ENCODE measurements around the gene SNRPE.

SNRPE gene

GRCh38 chr1:203861379-203862184, at the start of gene SNRPE:
Gene SNRPE, plus strand, starts transcription at chr1:203861599. Its CDS starts 61 bp downstream, at chr1:203861660.
- peak within 1 kb of the TSS; percentile 88 for H3K4me3 ChIP-seq (ENCODE audit: control insufficient read depth, low read depth, low read length)
- DNase-seq (ENCODE audit: low read depth) = peak; percentile 98
- TF ChIP-seq CTCF (conservative IDR thresholded peaks at IDR 0.05; ENCODE audit: control insufficient read depth, insufficient read depth, low read depth, low read length) = peak; percentile 89

- no peak overlapping the region for H3K4me3 ChIP-seq (ENCODE audit: control insufficient read depth, low read depth, low read length)
- no peak for TF ChIP-seq CTCF (conservative IDR thresholded peaks at IDR 0.05; ENCODE audit: control insufficient read depth, insufficient read depth, low read depth, low read length)
- no peak for DNase-seq (ENCODE audit: low read depth)
These were observed 47.6 kb upstream of the SNRPE start for GRCh38 chr1:203813581-203814341.

- TF ChIP-seq CTCF (conservative IDR thresholded peaks at IDR 0.05; ENCODE audit: control insufficient read depth, insufficient read depth, low read depth, low read length) = no peak
These were observed 43.0 kb upstream of the SNRPE start for GRCh38 chr1:203818399-203818798.

GRCh38 chr1:203823306-203823705, 38.1 kb upstream of the SNRPE start:
- peak; percentile 33 for DNase-seq (ENCODE audit: low read depth)
- H3K4me3 ChIP-seq (ENCODE audit: control insufficient read depth, low read depth, low read length) = no peak overlapping the region
- no peak for TF ChIP-seq CTCF (conservative IDR thresholded peaks at IDR 0.05; ENCODE audit: control insufficient read depth, insufficient read depth, low read depth, low read length)

More at GRCh38 chr1:203818399-203818798, 43.0 kb upstream of the SNRPE start:
- H3K4me3 ChIP-seq (ENCODE audit: control insufficient read depth, low read depth, low read length) = no peak overlapping the region
- no peak for DNase-seq (ENCODE audit: low read depth)

GRCh38 chr1:203826175-203826574, 35.2 kb upstream of the SNRPE start:
- no peak for DNase-seq (ENCODE audit: low read depth)
- no peak for TF ChIP-seq CTCF (conservative IDR thresholded peaks at IDR 0.05; ENCODE audit: control insufficient read depth, insufficient read depth, low read depth, low read length)
- H3K4me3 ChIP-seq (ENCODE audit: control insufficient read depth, low read depth, low read length) = no peak overlapping the region

- no peak overlapping the region for H3K4me3 ChIP-seq (ENCODE audit: control insufficient read depth, low read depth, low read length)
- no peak for TF ChIP-seq CTCF (conservative IDR thresholded peaks at IDR 0.05; ENCODE audit: control insufficient read depth, insufficient read depth, low read depth, low read length)
- no peak for DNase-seq (ENCODE audit: low read depth)
These were observed 33.4 kb upstream of the SNRPE start for GRCh38 chr1:203828002-203828401.

Data from fibroblast of mammary gland (primary cell).